Neural cell (in vitro differentiated cells): Measurements from ENCODE around the gene IL17B.

Experiments used
- CTCF ChIP-seq: fragments of 450-650 bp; IDR thresholded peaks from 2 replicates; pipeline ENCODE4 v1.5.1; 2014; ENCODE audit warnings: antibody characterized with exemption, mild to moderate bottlenecking, moderate library complexity; ENCODE audit not compliant: poor library complexity, severe bottlenecking
- EZH2 ChIP-seq: fragments of 200-600, 300-800 bp; shearing (Covaris generic), sonication (generic); IDR thresholded peaks from 2 replicates; pipeline ENCODE4 v1.6.1; 2014; ENCODE audit warnings: antibody characterized with exemption, low read length, borderline replicate concordance, mild to moderate bottlenecking; ENCODE audit not compliant: insufficient read depth, poor library complexity, severe bottlenecking
- POLR2AphosphoS5 ChIP-seq: IDR thresholded peaks from 2 replicates; pipeline ENCODE4 v1.6.1; 2012
- SMC3 ChIP-seq: fragments of 450-650 bp; conservative IDR thresholded peaks from 2 replicates; pipeline ENCODE4 v1.6.1; 2014; ENCODE audit warnings: antibody characterized with exemption, mild to moderate bottlenecking, moderate library complexity; ENCODE audit not compliant: poor library complexity
- TAF1 ChIP-seq: IDR thresholded peaks from 2 replicates; pipeline ENCODE4 v1.6.1; 2012; ENCODE audit warnings: low read depth

GRCh38 chr5:149400304-149400703, 21.2 kb upstream of the IL17B start:
- TF ChIP-seq EZH2 (no peak), CTCF (no peak), POLR2AphosphoS5 (no peak), TAF1 (no peak), SMC3 (no peak)
